Measurements from ENCODE around the gene CNGA3. TPM values are rescaled to one million over a fixed set of nuclear protein-coding genes. Genes with fewer than 3 reads are reported as not detected.

CNGA3 gene
- total and polyA plus RNA-seq, 2 of the 4 experiments (the other 2 are of a cell fraction): under 0.01 TPM; not detected in 1

DNA sequence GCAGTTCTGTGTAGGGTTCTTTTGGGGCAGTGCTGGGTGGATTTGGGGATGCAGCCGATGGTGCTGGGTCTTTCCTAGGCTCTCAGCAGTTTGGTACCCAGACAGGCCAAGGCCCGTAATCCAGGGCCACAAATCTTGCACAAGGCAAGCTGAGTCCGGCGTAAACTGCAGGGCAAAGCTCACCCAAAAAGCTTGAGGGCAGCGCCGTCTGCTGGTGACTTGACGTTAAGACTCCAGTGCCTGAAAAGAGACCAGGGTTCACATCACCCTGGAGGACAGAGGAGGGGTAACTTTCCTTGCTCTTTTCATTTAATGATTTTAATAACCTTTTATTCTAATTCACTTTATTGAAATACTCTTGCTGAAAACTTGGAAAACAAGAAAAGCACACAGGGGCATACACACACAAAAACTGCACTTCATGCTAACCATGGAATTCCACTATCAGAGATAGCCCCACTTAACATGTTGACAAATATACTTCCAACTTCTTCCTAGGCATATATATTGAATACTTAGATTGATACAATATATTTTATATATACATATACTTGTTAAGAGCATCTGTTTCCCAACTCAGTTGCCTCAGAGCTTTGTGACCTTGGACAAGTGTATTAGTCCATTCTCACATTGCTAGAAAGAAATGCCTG is 38.9 kb downstream of the CNGA3 start:
- intact Hi-C loops (cut with micrococcal nuclease): loop anchor here (1.0 to 10.0 kb wide), 5 partner anchors 100 to 794 kb away; partner anchors contain the start of gene TMEM131
- in situ Hi-C loops (cut with MboI; ENCODE audit: low sequenced_read_pairs): loop anchor here (10.0 kb wide), 2 partner anchors 90 to 680 kb away; no protein-coding TSS in a partner anchor
- WGBS, 2 experiments (ENCODE audit: extremely low coverage in 2 of 2, insufficient read length in 1 of 2): 8% methylated on average over 2 of the region's 7 CpGs; no CpG with 5 or more reads in 1 of the 2 experiments
- Histone ChIP-seq H3K9me3 (ENCODE audit: control insufficient read depth, insufficient read depth, low read length) (no peaks in the 10 kb centered on the region), H2AK9ac (replicated peaks; ENCODE audit: low read depth, low read length, poor library complexity) (peak overlapping the region; percentile 18), H3K9ac (ENCODE audit: low read depth, low read length) (no peak overlapping the region), H3K27ac (ENCODE audit: insufficient read depth, low read length) (no peak overlapping the region), H2BK120ac (ENCODE audit: low read depth, low read length) (no peak overlapping the region), H4K8ac (ENCODE audit: low read depth in 2 of 2, low read length in 2 of 2) (no peak overlapping the region), H3K4me2 (ENCODE audit: low read depth, low read length) (no peak overlapping the region), H3K18ac (ENCODE audit: low read depth, low read length) (no peak overlapping the region), H3K14ac (replicated peaks; ENCODE audit: low read depth, low read length) (no peak overlapping the region), H3K4ac (ENCODE audit: low read depth, low read length) (no peak overlapping the region), H3K36me3 (ENCODE audit: control insufficient read depth, insufficient read depth, low read length) (no peaks in the 10 kb centered on the region), H3K4me1 (ENCODE audit: control insufficient read depth, insufficient read depth, low read length) (no peaks in the 10 kb centered on the region), H4K5ac (ENCODE audit: low read depth, low read length) (no peak overlapping the region), H4K91ac (ENCODE audit: insufficient read depth, low read depth, low read length) (no peak overlapping the region), H2AFZ (replicated peaks; ENCODE audit: low read length, poor library complexity) (peak overlapping the region; percentile 66), H2BK15ac (ENCODE audit: low read depth, low read length) (no peak overlapping the region), H2BK5ac (ENCODE audit: low read depth, low read length, poor library complexity, severe bottlenecking) (no peak overlapping the region), H3K23ac (ENCODE audit: low read depth, low read length) (no peak overlapping the region), H3K56ac (ENCODE audit: extremely low read depth, insufficient read depth, low read length) (no peak overlapping the region), H3K4me3 (ENCODE audit: insufficient read depth, low read depth, low read length) (no peak overlapping the region), H2BK20ac (ENCODE audit: low read depth, low read length) (no peak overlapping the region), H3K27me3 (ENCODE audit: control insufficient read depth, insufficient read depth, low read length) (peaks cover 31% of the 10 kb centered on the region), H3K9me1 (ENCODE audit: insufficient read depth, low read length) (no peaks in the 10 kb centered on the region), H2AK5ac (ENCODE audit: low read depth, low read length) (no peak overlapping the region), H4K20me1 (ENCODE audit: insufficient read depth, low read length) (no peaks in the 10 kb centered on the region), H3K79me1 (ENCODE audit: low read depth in 1 of 2, low read length in 2 of 2) (no peaks in the 10 kb centered on the region)
- ChIA-PET CTCF (interaction anchor here (0.6 to 2.4 kb wide), 7 partner anchors 9 to 686 kb away, joined by 3 to 22 read pairs (median 4); no protein-coding TSS in a partner anchor), POLR2A (ENCODE audit: unreplicated experiment) (interaction anchor here (0.5 kb wide), 1 partner anchor 435 kb away, joined by 5 read pairs; no protein-coding TSS in a partner anchor)
- peak; percentile 71 for DNase-seq
- dilution Hi-C loops (cut with HindIII; ENCODE audit: low sequenced_read_pairs, unreplicated experiment): no loop called here
- peak; percentile 99 for ATAC-seq (ENCODE audit: low read depth)
- TF ChIP-seq BHLHE40 (IDR thresholded peaks at IDR 0.05; ENCODE audit: low read depth, low read length) (no peak), SMC3 (IDR thresholded peaks at IDR 0.05; ENCODE audit: low read depth, low read length) (peak; percentile 97), RCOR1 (IDR thresholded peaks at IDR 0.05; ENCODE audit: insufficient replicate concordance, low read length) (no peak), RAD21 (IDR thresholded peaks at IDR 0.05; ENCODE audit: low read length) (peak; percentile 99), FOS (IDR thresholded peaks at IDR 0.05; ENCODE audit: low read depth, low read length) (no peak), CEBPB (IDR thresholded peaks at IDR 0.05; ENCODE audit: low read depth, low read length) (peak; percentile 76)
- TF ChIP-seq, protein P1, sequence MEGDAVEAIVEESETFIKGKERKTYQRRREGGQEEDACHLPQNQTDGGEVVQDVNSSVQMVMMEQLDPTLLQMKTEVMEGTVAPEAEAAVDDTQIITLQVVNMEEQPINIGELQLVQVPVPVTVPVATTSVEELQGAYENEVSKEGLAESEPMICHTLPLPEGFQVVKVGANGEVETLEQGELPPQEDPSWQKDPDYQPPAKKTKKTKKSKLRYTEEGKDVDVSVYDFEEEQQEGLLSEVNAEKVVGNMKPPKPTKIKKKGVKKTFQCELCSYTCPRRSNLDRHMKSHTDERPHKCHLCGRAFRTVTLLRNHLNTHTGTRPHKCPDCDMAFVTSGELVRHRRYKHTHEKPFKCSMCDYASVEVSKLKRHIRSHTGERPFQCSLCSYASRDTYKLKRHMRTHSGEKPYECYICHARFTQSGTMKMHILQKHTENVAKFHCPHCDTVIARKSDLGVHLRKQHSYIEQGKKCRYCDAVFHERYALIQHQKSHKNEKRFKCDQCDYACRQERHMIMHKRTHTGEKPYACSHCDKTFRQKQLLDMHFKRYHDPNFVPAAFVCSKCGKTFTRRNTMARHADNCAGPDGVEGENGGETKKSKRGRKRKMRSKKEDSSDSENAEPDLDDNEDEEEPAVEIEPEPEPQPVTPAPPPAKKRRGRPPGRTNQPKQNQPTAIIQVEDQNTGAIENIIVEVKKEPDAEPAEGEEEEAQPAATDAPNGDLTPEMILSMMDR (conservative IDR thresholded peaks at IDR 0.05; ENCODE audit: low read depth, low read length): peak; percentile 99
- no TSS peak for BruUV-seq (replicated peaks)

Data from IMR-90 (cell line).